ENCODE data around the gene VWC2.
"Not testable (repeated sequence)": the region's sequence is repeated elsewhere in the genome, so short reads cannot be mapped to it uniquely, and the experiment has no call there.

Gene VWC2

GRCh38 chr7:49812534-49812933 is 39.1 kb downstream of the VWC2 start:
- Histone ChIP-seq H3K36me3 (ENCODE audit: control insufficient read depth, insufficient read depth, low read length) (no peaks in the 10 kb centered on the region), H3K4me3 (ENCODE audit: low read depth, low read length) (no peak overlapping the region), H3K4me1 (ENCODE audit: control insufficient read depth, insufficient read depth, low read length) (peaks cover 8% of the 10 kb centered on the region; the same call in 1 of the 2 replicates), H3K9ac (ENCODE audit: low read depth, low read length) (no peak overlapping the region), H3K27me3 (ENCODE audit: control insufficient read depth, insufficient read depth, low read length) (no peaks in the 10 kb centered on the region), H3K9me3 (ENCODE audit: control insufficient read depth, insufficient read depth, low read length) (no peaks in the 10 kb centered on the region), H3K27ac (ENCODE audit: low read depth, low read length) (no peak overlapping the region)

DNA sequence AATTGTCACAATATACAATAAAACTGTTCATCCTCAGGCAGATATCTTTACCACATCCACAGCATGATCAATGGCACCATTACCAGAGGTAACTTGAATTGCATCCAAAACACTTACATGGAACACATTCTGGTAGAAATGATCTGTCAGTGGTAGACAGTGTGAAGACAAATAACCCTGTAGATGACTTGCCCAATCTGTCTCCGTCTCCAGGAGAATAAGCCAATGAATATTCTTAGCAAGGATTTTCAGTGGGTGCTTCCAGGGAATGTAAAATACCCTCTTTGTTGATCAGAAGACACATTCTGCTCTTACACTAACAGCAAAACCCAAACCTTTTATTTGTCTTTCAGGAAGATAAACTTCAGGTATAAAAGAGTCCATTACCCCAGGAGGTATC is 43.8 kb downstream of the VWC2 start:
- Histone ChIP-seq H3K4me3 (ENCODE audit: low read depth, low read length) (no peak overlapping the region), H3K4me1 (ENCODE audit: control insufficient read depth, insufficient read depth, low read length) (peaks cover 17% of the 10 kb centered on the region), H3K9me3 (ENCODE audit: control insufficient read depth, insufficient read depth, low read length) (no peaks in the 10 kb centered on the region), H3K9ac (ENCODE audit: low read depth, low read length) (no peak overlapping the region), H3K27ac (ENCODE audit: low read depth, low read length) (no peak overlapping the region), H3K27me3 (ENCODE audit: control insufficient read depth, insufficient read depth, low read length) (no peaks in the 10 kb centered on the region), H3K36me3 (ENCODE audit: control insufficient read depth, insufficient read depth, low read length) (no peaks in the 10 kb centered on the region)

DNA sequence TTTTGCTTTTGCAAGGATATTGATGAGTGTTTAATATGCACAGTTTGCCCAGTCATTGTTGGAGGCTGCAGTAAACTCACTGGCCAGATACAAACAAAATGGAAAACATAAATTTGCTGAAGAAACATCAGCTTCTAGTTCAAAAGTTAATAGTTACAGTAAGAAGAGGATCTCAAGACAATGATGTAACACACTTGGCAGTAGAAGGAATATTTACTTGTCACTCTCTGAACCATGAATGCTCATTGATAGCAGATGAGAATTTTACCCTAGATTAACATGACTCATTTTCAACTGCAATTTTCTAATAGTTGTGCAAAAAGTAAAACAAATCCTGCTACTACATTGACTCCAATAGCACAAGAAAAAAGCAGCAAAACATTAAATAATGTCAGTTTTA is 47.7 kb downstream of the VWC2 start:
- no peaks in the 10 kb centered on the region for H3K27me3 ChIP-seq (ENCODE audit: control insufficient read depth, insufficient read depth, low read length)

DNA sequence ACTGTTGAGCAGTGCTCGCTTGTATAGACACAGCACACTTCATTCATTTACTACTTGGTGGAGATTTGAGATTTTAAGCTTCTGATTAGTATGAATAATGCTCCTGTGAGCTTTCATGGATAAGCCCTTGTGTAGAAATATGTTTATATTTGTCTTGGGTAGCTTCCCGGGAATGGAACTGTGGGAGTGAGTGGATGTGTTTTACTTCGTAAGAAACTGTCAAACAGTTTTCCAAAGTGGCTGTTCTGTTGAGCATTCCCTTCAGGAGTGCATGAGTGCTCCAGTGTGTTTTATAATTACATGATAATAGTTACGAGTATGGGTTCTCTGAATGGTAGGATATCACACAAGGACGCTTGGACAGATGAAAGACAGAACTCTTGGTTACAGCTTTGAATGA is 49.4 kb downstream of the VWC2 start:
- H3K4me3 ChIP-seq (ENCODE audit: low read depth, low read length) = no peak overlapping the region
- H3K27ac ChIP-seq (ENCODE audit: low read depth, low read length) = no peak overlapping the region
- peaks cover 9% of the 10 kb centered on the region for H3K4me1 ChIP-seq (ENCODE audit: control insufficient read depth, insufficient read depth, low read length)
- no peaks in the 10 kb centered on the region for H3K9me3 ChIP-seq (ENCODE audit: control insufficient read depth, insufficient read depth, low read length)
- H3K36me3 ChIP-seq (ENCODE audit: control insufficient read depth, insufficient read depth, low read length) = no peaks in the 10 kb centered on the region
- no peaks in the 10 kb centered on the region for H3K27me3 ChIP-seq (ENCODE audit: control insufficient read depth, insufficient read depth, low read length)
- H3K9ac ChIP-seq (ENCODE audit: low read depth, low read length) = no peak overlapping the region

More for the DNA sequence above, 47.7 kb downstream of the VWC2 start:
- Histone ChIP-seq H3K9me3 (ENCODE audit: control insufficient read depth, insufficient read depth, low read length) (no peaks in the 10 kb centered on the region), H3K36me3 (ENCODE audit: control insufficient read depth, insufficient read depth, low read length) (no peaks in the 10 kb centered on the region), H3K4me3 (ENCODE audit: low read depth, low read length) (no peak overlapping the region), H3K4me1 (ENCODE audit: control insufficient read depth, insufficient read depth, low read length) (peaks cover 9% of the 10 kb centered on the region), H3K27ac (ENCODE audit: low read depth, low read length) (no peak overlapping the region), H3K9ac (ENCODE audit: low read depth, low read length) (no peak overlapping the region)

DNA sequence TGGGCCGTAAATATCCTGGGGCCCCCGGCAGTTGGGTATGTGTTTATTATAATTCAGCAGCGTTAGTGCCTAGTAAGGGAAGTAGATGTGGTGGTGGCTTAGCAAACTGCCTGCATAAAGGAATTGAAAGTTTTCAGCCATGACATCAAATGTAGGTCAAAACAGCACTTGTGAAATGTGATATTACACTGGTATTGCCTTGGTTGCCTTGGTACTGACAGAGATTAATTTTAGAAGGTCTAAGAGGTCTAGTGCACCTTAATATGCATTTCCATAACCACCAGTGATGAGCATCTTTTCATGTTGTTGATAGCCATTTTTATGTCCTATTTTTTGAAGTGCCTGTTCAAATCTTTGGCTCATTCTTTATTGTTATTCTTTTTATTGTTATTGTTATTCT is 50.1 kb downstream of the VWC2 start:
- Histone ChIP-seq H3K27me3 (ENCODE audit: control insufficient read depth, insufficient read depth, low read length) (no peaks in the 10 kb centered on the region), H3K4me3 (ENCODE audit: low read depth, low read length) (no peak overlapping the region), H3K36me3 (ENCODE audit: control insufficient read depth, insufficient read depth, low read length) (no peaks in the 10 kb centered on the region), H3K4me1 (ENCODE audit: control insufficient read depth, insufficient read depth, low read length) (peaks cover 9% of the 10 kb centered on the region), H3K9me3 (ENCODE audit: control insufficient read depth, insufficient read depth, low read length) (no peaks in the 10 kb centered on the region), H3K9ac (ENCODE audit: low read depth, low read length) (no peak overlapping the region), H3K27ac (ENCODE audit: low read depth, low read length) (no peak overlapping the region)

GRCh38 chr7:49839863-49840645 is 66.6 kb downstream of the VWC2 start:
- no peak overlapping the region for H3K9ac ChIP-seq (ENCODE audit: low read depth, low read length)
- no peaks in the 10 kb centered on the region for H3K36me3 ChIP-seq (ENCODE audit: control insufficient read depth, insufficient read depth, low read length)
- no peaks in the 10 kb centered on the region for H3K27me3 ChIP-seq (ENCODE audit: control insufficient read depth, insufficient read depth, low read length)
- H3K4me3 ChIP-seq (ENCODE audit: low read depth, low read length) = no peak overlapping the region
- H3K9me3 ChIP-seq (ENCODE audit: control insufficient read depth, insufficient read depth, low read length) = no peaks in the 10 kb centered on the region
- H3K4me1 ChIP-seq (ENCODE audit: control insufficient read depth, insufficient read depth, low read length) = no peaks in the 10 kb centered on the region
- no peak overlapping the region for H3K27ac ChIP-seq (ENCODE audit: low read depth, low read length)

- H3K36me3 ChIP-seq (ENCODE audit: control insufficient read depth, insufficient read depth, low read length) = no peaks in the 10 kb centered on the region
- H3K9ac ChIP-seq (ENCODE audit: low read depth, low read length) = no peak overlapping the region
- no peaks in the 10 kb centered on the region for H3K27me3 ChIP-seq (ENCODE audit: control insufficient read depth, insufficient read depth, low read length)
- no peaks in the 10 kb centered on the region for H3K9me3 ChIP-seq (ENCODE audit: control insufficient read depth, insufficient read depth, low read length)
- no peak overlapping the region for H3K4me3 ChIP-seq (ENCODE audit: low read depth, low read length)
- H3K27ac ChIP-seq (ENCODE audit: low read depth, low read length) = no peak overlapping the region
- H3K4me1 ChIP-seq (ENCODE audit: control insufficient read depth, insufficient read depth, low read length) = no peaks in the 10 kb centered on the region
Measured at GRCh38 chr7:49840751-49841405, 67.4 kb downstream of the VWC2 start.

GRCh38 chr7:49845626-49846025 is 72.2 kb downstream of the VWC2 start:
- no peaks in the 10 kb centered on the region for H3K9me3 ChIP-seq (ENCODE audit: control insufficient read depth, insufficient read depth, low read length)
- no peak overlapping the region for H3K4me3 ChIP-seq (ENCODE audit: low read depth, low read length)
- H3K4me1 ChIP-seq (ENCODE audit: control insufficient read depth, insufficient read depth, low read length) = no peaks in the 10 kb centered on the region
- H3K27me3 ChIP-seq (ENCODE audit: control insufficient read depth, insufficient read depth, low read length) = no peaks in the 10 kb centered on the region
- no peak overlapping the region for H3K9ac ChIP-seq (ENCODE audit: low read depth, low read length)
- H3K27ac ChIP-seq (ENCODE audit: low read depth, low read length) = no peak overlapping the region
- H3K36me3 ChIP-seq (ENCODE audit: control insufficient read depth, insufficient read depth, low read length) = no peaks in the 10 kb centered on the region

GRCh38 chr7:49848211-49848841 is 74.9 kb downstream of the VWC2 start:
- no peaks in the 10 kb centered on the region for H3K9me3 ChIP-seq (ENCODE audit: control insufficient read depth, insufficient read depth, low read length)
- H3K36me3 ChIP-seq (ENCODE audit: control insufficient read depth, insufficient read depth, low read length) = no peaks in the 10 kb centered on the region
- H3K9ac ChIP-seq (ENCODE audit: low read depth, low read length) = no peak overlapping the region
- no peak overlapping the region for H3K4me3 ChIP-seq (ENCODE audit: low read depth, low read length)
- peaks cover 6% of the 10 kb centered on the region for H3K4me1 ChIP-seq (ENCODE audit: control insufficient read depth, insufficient read depth, low read length)
- H3K27ac ChIP-seq (ENCODE audit: low read depth, low read length) = no peak overlapping the region
- no peaks in the 10 kb centered on the region for H3K27me3 ChIP-seq (ENCODE audit: control insufficient read depth, insufficient read depth, low read length)

DNA sequence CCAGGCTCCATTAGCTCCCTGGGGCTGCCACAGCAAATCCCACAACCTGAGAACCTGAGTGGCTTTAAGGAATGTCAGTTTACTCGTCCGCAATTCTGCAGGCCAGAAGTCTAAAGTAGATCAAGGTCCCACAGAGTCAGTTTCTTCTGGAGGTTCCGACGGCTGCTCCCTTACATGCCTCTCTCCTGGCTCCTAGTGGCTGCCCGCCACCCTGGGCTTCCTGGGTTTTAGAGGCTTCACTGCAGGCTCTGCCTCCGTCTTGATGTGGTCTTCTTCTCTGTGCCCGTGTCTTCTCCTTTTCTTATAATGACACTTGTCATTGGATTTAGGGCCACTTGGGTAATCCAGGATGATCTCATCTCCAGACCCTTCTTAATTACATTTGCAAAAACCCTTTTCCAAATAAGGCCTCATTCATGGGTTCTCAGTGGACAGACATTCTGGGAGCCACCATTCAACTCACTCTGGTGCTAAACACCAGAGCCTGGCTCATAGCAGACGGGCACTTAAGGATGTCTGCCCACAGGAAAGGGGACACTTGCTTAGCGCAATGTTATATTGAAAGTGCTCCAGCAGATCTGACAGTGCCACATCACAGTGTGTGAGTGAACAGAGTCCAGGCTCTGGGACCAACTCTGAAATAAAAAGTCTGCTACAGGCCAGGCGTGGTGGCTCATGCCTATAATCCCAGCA is 77.6 kb downstream of the VWC2 start:
- H3K4me1 ChIP-seq (ENCODE audit: control insufficient read depth, insufficient read depth, low read length) = peaks cover 20% of the 10 kb centered on the region

GRCh38 chr7:49851614-49851934 is 78.1 kb downstream of the VWC2 start:
- peaks cover 23% of the 10 kb centered on the region for H3K4me1 ChIP-seq (ENCODE audit: control insufficient read depth, insufficient read depth, low read length)
- not testable (repeated sequence) for H3K27me3 ChIP-seq (ENCODE audit: control insufficient read depth, insufficient read depth, low read length)

More for the DNA sequence above, 77.6 kb downstream of the VWC2 start:
- Histone ChIP-seq H3K9ac (ENCODE audit: low read depth, low read length) (no peak overlapping the region), H3K9me3 (ENCODE audit: control insufficient read depth, insufficient read depth, low read length) (no peaks in the 10 kb centered on the region), H3K4me3 (ENCODE audit: low read depth, low read length) (no peak overlapping the region), H3K27me3 (ENCODE audit: control insufficient read depth, insufficient read depth, low read length) (no peaks in the 10 kb centered on the region), H3K36me3 (ENCODE audit: control insufficient read depth, insufficient read depth, low read length) (no peaks in the 10 kb centered on the region), H3K27ac (ENCODE audit: low read depth, low read length) (no peak overlapping the region)

More at GRCh38 chr7:49851614-49851934, 78.1 kb downstream of the VWC2 start:
- not testable (repeated sequence) for H3K9ac ChIP-seq (ENCODE audit: low read depth, low read length); H3K9me3 ChIP-seq (ENCODE audit: control insufficient read depth, insufficient read depth, low read length); H3K27ac ChIP-seq (ENCODE audit: low read depth, low read length); H3K36me3 ChIP-seq (ENCODE audit: control insufficient read depth, insufficient read depth, low read length); H3K4me3 ChIP-seq (ENCODE audit: low read depth, low read length)

Data from HUES48 (cell line).